SW480 (cell line): ENCODE data around the gene CNGA3.

Experiments
- DNase-seq: peaks from one replicate; pipeline ENCODE4 v3.0.0-alpha.2; 2016; ENCODE audit warnings: low spot score

Gene CNGA3

GRCh38 chr2:98329549-98329948, 16.7 kb upstream of the CNGA3 start:
- no peak for DNase-seq

GRCh38 chr2:98332989-98333388, 13.3 kb upstream of the CNGA3 start:
- DNase-seq = no peak

- DNase-seq = no peak
These were observed 12.3 kb upstream of the CNGA3 start for GRCh38 chr2:98333922-98334321.

- peak; percentile 25 for DNase-seq
These were observed 11.7 kb upstream of the CNGA3 start for GRCh38 chr2:98334439-98335078.

- no peak for DNase-seq
These were observed 11.0 kb upstream of the CNGA3 start for GRCh38 chr2:98335271-98335670.

- no peak for DNase-seq
These were observed 5.0 kb upstream of the CNGA3 start for GRCh38 chr2:98341241-98341640.

- no peak for DNase-seq
These were observed 3.0 kb upstream of the CNGA3 start for GRCh38 chr2:98343285-98343684.

GRCh38 chr2:98347298-98348065, 1.2 kb downstream of the CNGA3 start:
- DNase-seq = no peak

GRCh38 chr2:98348066-98348561, 1.9 kb downstream of the CNGA3 start:
- DNase-seq = peak; percentile 21

GRCh38 chr2:98350411-98350810, 4.2 kb downstream of the CNGA3 start:
- DNase-seq = no peak

GRCh38 chr2:98355881-98356280, 9.6 kb downstream of the CNGA3 start:
- DNase-seq = peak; percentile 10

- peak; percentile 88 for DNase-seq
These were observed 10.5 kb downstream of the CNGA3 start for GRCh38 chr2:98356729-98357128.

- no peak for DNase-seq
These were observed 11.6 kb downstream of the CNGA3 start for GRCh38 chr2:98357849-98358248.

- DNase-seq = no peak
These were observed 13.7 kb downstream of the CNGA3 start for GRCh38 chr2:98359986-98360385.

GRCh38 chr2:98367721-98368120, 21.5 kb downstream of the CNGA3 start:
- no peak for DNase-seq

GRCh38 chr2:98369710-98370239, 23.5 kb downstream of the CNGA3 start:
- no peak for DNase-seq

GRCh38 chr2:98372121-98372520, 25.9 kb downstream of the CNGA3 start:
- no peak for DNase-seq

GRCh38 chr2:98372579-98372978, 26.3 kb downstream of the CNGA3 start:
- DNase-seq = no peak

- DNase-seq = no peak
These were observed 28.0 kb downstream of the CNGA3 start for GRCh38 chr2:98374286-98374685.

- DNase-seq = no peak
These were observed 28.8 kb downstream of the CNGA3 start for GRCh38 chr2:98374958-98375570.

GRCh38 chr2:98376301-98376910, 30.1 kb downstream of the CNGA3 start:
- DNase-seq = no peak

GRCh38 chr2:98376996-98377395, 30.7 kb downstream of the CNGA3 start:
- DNase-seq = no peak
